ENCODE data around the gene CCS. TPM values are rescaled to one million over a fixed set of nuclear protein-coding genes. Genes with fewer than 3 reads are reported as not detected.

CCS gene
- total and polyA plus RNA-seq, 9 of the 15 experiments (the other 6 are each of a cell fraction or from before 2014, with no cell fraction given), result 1.1 to 46.6 (median 26.8) TPM

- TF ChIP-seq NR4A1 (CRISPR knock-in tag; IDR thresholded peaks at IDR 0.05), result no peak
- TF ChIP-seq NR4A1 (tag; IDR thresholded peaks at IDR 0.05), result 0 out of 2 replicates have a peak, but pooled peaks have one; percentile 31
- no peak for TF ChIP-seq XRCC4 (IDR thresholded peaks at IDR 0.05; ENCODE audit: extremely low read depth, insufficient read depth, insufficient read length)
- no peak for TF ChIP-seq ZNF696 (CRISPR knock-in tag; conservative IDR thresholded peaks at IDR 0.05)
- peak; percentile 48; the same call in 1 of the 2 replicates for TF ChIP-seq SIN3B (IDR thresholded peaks at IDR 0.05; ENCODE audit: low read depth)
- TF ChIP-seq SP2 (IDR thresholded peaks at IDR 0.05; ENCODE audit: extremely low read depth, low read depth, low read length, poor library complexity, severe bottlenecking), result peak; percentile 67
- TF ChIP-seq KDM1A (IDR thresholded peaks at IDR 0.05), result no peak
- no peak for TF ChIP-seq ZNF133 (CRISPR knock-in tag; IDR thresholded peaks at IDR 0.05)
- TF ChIP-seq RFX5 (IDR thresholded peaks at IDR 0.05; ENCODE audit: low read depth, low read length), result no peak
- no peak for TF ChIP-seq ESRRA (IDR thresholded peaks at IDR 0.05; ENCODE audit: borderline replicate concordance, low read depth)
- peak; percentile 33; the same call in 1 of the 2 replicates for TF ChIP-seq ATF2 (CRISPR knock-in tag; IDR thresholded peaks at IDR 0.05)
- peak; percentile 98 for TF ChIP-seq POLR2G (IDR thresholded peaks at IDR 0.05; ENCODE audit: low read depth, low read length)
- peak; percentile 50 for TF ChIP-seq ASH1L (IDR thresholded peaks at IDR 0.05; ENCODE audit: borderline replicate concordance, low read depth, partially characterized antibody)
- TF ChIP-seq CHD1 (IDR thresholded peaks at IDR 0.05; ENCODE audit: low read length), result peak; percentile 56
- no peak for TF ChIP-seq ZNF77 (CRISPR knock-in tag; IDR thresholded peaks at IDR 0.05)
- TF ChIP-seq RBM22 (IDR thresholded peaks at IDR 0.05; ENCODE audit: low read depth, low read length, poor library complexity, severe bottlenecking), result no peak
- no peak for TF ChIP-seq ZNF707 (CRISPR knock-in tag; conservative IDR thresholded peaks at IDR 0.05)
- TF ChIP-seq NFRKB (IDR thresholded peaks at IDR 0.05; ENCODE audit: low read depth), result no peak
- no peak for TF ChIP-seq TGIF2 (CRISPR knock-in tag; IDR thresholded peaks at IDR 0.05)
- peak; percentile 79 for TF ChIP-seq EP400 (IDR thresholded peaks at IDR 0.05)
- no peak for TF ChIP-seq SFPQ (IDR thresholded peaks at IDR 0.05; ENCODE audit: low read depth, low read length)
- no peak for TF ChIP-seq TEAD2 (tag; IDR thresholded peaks at IDR 0.05)
- TF ChIP-seq ZNF445 (CRISPR knock-in tag; IDR thresholded peaks at IDR 0.05; ENCODE audit: low read depth), result no peak
- no peak for TF ChIP-seq GTF2E2 (tag; IDR thresholded peaks at IDR 0.05)
- no peak; the same call in 1 of the 2 replicates for TF ChIP-seq TARDBP (IDR thresholded peaks at IDR 0.05)
- no peak for TF ChIP-seq NFATC3 (IDR thresholded peaks at IDR 0.05)
- TF ChIP-seq ELF1 (tag; IDR thresholded peaks at IDR 0.05), result peak; percentile 97
- TF ChIP-seq ZNF121 (CRISPR knock-in tag; conservative IDR thresholded peaks at IDR 0.05), result no peak
- TF ChIP-seq MEF2A (IDR thresholded peaks at IDR 0.05; ENCODE audit: control insufficient read depth, low read depth, low read length), result no peak
Measured at GRCh38 chr11:66545701-66546367, 47.2 kb upstream of the CCS start, which contains the start of gene ZDHHC24 (continued).
